ENCODE data around the gene KIF22. TPM values are rescaled to one million over a fixed set of nuclear protein-coding genes. Genes with fewer than 3 reads are reported as not detected.

KIF22 gene
- polyA plus RNA-seq, 2 of the 4 experiments (the other 2 are of a cell fraction), result 64.3 to 73.7 TPM

- CTCF ChIA-PET, result interaction anchor here (0.8 to 24.4 kb wide), 6 partner anchors 14 to 211 kb away, joined by 3 to 568 read pairs (median 4); partner anchors contain the start of genes KIF22 and MAZ
- no peaks in the 10 kb centered on the region for H3K9me3 ChIP-seq
- H3K27ac ChIP-seq, result peak overlapping the region; percentile 92 to 93
- 13% methylated on average over 7 of the region's 7 CpGs for WGBS (ENCODE audit: missing lambda C conversion rate)
- TF ChIP-seq HDAC2 (IDR thresholded peaks at IDR 0.05) (no peak), RFX5 (IDR thresholded peaks at IDR 0.05) (no peak), RCOR1 (IDR thresholded peaks at IDR 0.05; ENCODE audit: low read depth, low read length) (no peak), ATOH8 (CRISPR knock-in tag; IDR thresholded peaks at IDR 0.05; ENCODE audit: low read depth) (no peak), TP53 (CRISPR knock-in tag; IDR thresholded peaks at IDR 0.05) (no peak), PHF8 (IDR thresholded peaks at IDR 0.05; ENCODE audit: borderline replicate concordance, low read depth) (no peak), MAFK (IDR thresholded peaks at IDR 0.05; ENCODE audit: partially characterized antibody) (no peak), FOSL2 (IDR thresholded peaks at IDR 0.05) (no peak), FOSL2 (CRISPR knock-in tag; IDR thresholded peaks at IDR 0.05) (peak; percentile 61), MAX (IDR thresholded peaks at IDR 0.05) (peak; percentile 15; the same call in 1 of the 2 replicates), FOSB (CRISPR knock-in tag; IDR thresholded peaks at IDR 0.05) (no peak), MAZ (IDR thresholded peaks at IDR 0.05; ENCODE audit: borderline replicate concordance, low read depth, low read length) (no peak), CBX8 (IDR thresholded peaks at IDR 0.05) (no peak), CHD2 (IDR thresholded peaks at IDR 0.05; ENCODE audit: low read length, partially characterized antibody) (no peak), HES2 (IDR thresholded peaks at IDR 0.05) (no peak)
- H3K4me2 ChIP-seq, result peak overlapping the region; percentile 99
- H3K4me1 ChIP-seq, result peaks cover 76% of the 10 kb centered on the region
- FAIRE-seq, result no peak
- DNase-seq (ENCODE audit: low read depth in 1 of 2, low spot score in 1 of 2), result peak; percentile 64 to 74
- ATAC-seq, result peak in 1 of 2 experiments; percentile 41; a peak in 3 of 6 replicates
- POLR2A ChIA-PET, result interaction anchor here (0.6 to 2.5 kb wide), 4 partner anchors 26 to 78 kb away, joined by 3 to 9 read pairs (median 4); partner anchors contain the start of gene SEZ6L2
- H3K4me3 ChIP-seq, result peak overlapping the region; percentile 61
Observed at GRCh38 chr16:29821643-29822115, 31.1 kb downstream of the KIF22 start.

- ATAC-seq, result peak; percentile 30 to 46; a peak in 3 of 6 replicates
- peak overlapping the region; percentile 17 for H3K4me3 ChIP-seq
Observed at GRCh38 chr16:29824589-29825144, 34.1 kb downstream of the KIF22 start.

More at GRCh38 chr16:29824589-29825144, 34.1 kb downstream of the KIF22 start:
- FAIRE-seq, result no peak
- ChIA-PET POLR2A (interaction anchor here (0.6 to 1.1 kb wide), 5 partner anchors 9 to 900 kb away, joined by 3 to 5 read pairs (median 4); partner anchors contain the start of genes KIF22 and PAGR1), CTCF (interaction anchor here (1.1 to 24.4 kb wide), 5 partner anchors 8 to 196 kb away, joined by 3 to 568 read pairs (median 3); partner anchors contain the start of gene PAGR1)
- 0 out of 2 replicates have a peak, but pooled peaks have one; percentile 45 for TF ChIP-seq FOSL2 (IDR thresholded peaks at IDR 0.05)
- TF ChIP-seq FOSL2 (CRISPR knock-in tag; IDR thresholded peaks at IDR 0.05), result peak; percentile 70
- no peak for TF ChIP-seq RNF2 (IDR thresholded peaks at IDR 0.05; ENCODE audit: borderline replicate concordance, low read depth)
- TF ChIP-seq HMGXB4 (CRISPR knock-in tag; IDR thresholded peaks at IDR 0.05; ENCODE audit: borderline replicate concordance), result no peak
- TF ChIP-seq CBX8 (IDR thresholded peaks at IDR 0.05), result no peak
- TF ChIP-seq KDM1A (IDR thresholded peaks at IDR 0.05; ENCODE audit: low read depth), result no peak
- no peak for TF ChIP-seq PHF8 (IDR thresholded peaks at IDR 0.05; ENCODE audit: borderline replicate concordance, low read depth)
- TF ChIP-seq CBX2 (IDR thresholded peaks at IDR 0.05; ENCODE audit: borderline replicate concordance, low read depth), result no peak
- TF ChIP-seq KDM5A (IDR thresholded peaks at IDR 0.05), result no peak
- TF ChIP-seq HOXB13 (CRISPR knock-in tag; IDR thresholded peaks at IDR 0.05; ENCODE audit: low read depth), result no peak
- TF ChIP-seq ZNF302 (CRISPR knock-in tag; IDR thresholded peaks at IDR 0.05), result no peak
- TF ChIP-seq SMC3 (IDR thresholded peaks at IDR 0.05), result peak; percentile 8; the same call in 1 of the 3 replicates
- TF ChIP-seq FOSB (CRISPR knock-in tag; IDR thresholded peaks at IDR 0.05), result no peak
- no peak; a peak in 1 of 5 replicates for TF ChIP-seq RAD21 (conservative IDR thresholded peaks at IDR 0.05 in 1 of 2, IDR thresholded peaks at IDR 0.05 in 1 of 2)
- TF ChIP-seq BCL3 (IDR thresholded peaks at IDR 0.05), result no peak
- H3K4me2 ChIP-seq, result peak overlapping the region; percentile 87
- H3K4me1 ChIP-seq, result peaks cover 88% of the 10 kb centered on the region
- no peaks in the 10 kb centered on the region for H3K9me3 ChIP-seq
- peak; percentile 67 to 68 for DNase-seq (ENCODE audit: low read depth in 1 of 2, low spot score in 1 of 2)
- 1% methylated on average over 7 of the region's 7 CpGs for WGBS (ENCODE audit: missing lambda C conversion rate)
- H3K27ac ChIP-seq, result peak overlapping the region; percentile 92 to 93
